Rectal smooth muscle tissue (tissue), 1 donor: ENCODE results near the gene ACSS3.
"Not testable (repeated sequence)": the region's sequence is repeated elsewhere in the genome, so short reads cannot be mapped to it uniquely, and the experiment has no call there.

ENCODE experiments used
- H3K27ac ChIP-seq: one replicate; pipeline ENCODE4 v1.7.0; 2013; ENCODE audit warnings: low read depth, low read length, inconsistent platforms
- H3K27me3 ChIP-seq: one replicate; pipeline ENCODE4 v1.7.0; 2013; ENCODE audit warnings: low read length; ENCODE audit not compliant: control insufficient read depth, insufficient read depth
- H3K36me3 ChIP-seq: one replicate; pipeline ENCODE4 v1.7.0; 2013; ENCODE audit warnings: low read length; ENCODE audit not compliant: control insufficient read depth, insufficient read depth
- H3K4me1 ChIP-seq: one replicate; pipeline ENCODE4 v1.7.0; 2013; ENCODE audit warnings: low read length; ENCODE audit not compliant: control insufficient read depth, insufficient read depth
- H3K4me3 ChIP-seq: one replicate; pipeline ENCODE4 v1.7.0; 2013; ENCODE audit warnings: low read length
- H3K9ac ChIP-seq: one replicate; pipeline ENCODE4 v1.7.0; 2013; ENCODE audit warnings: low read length

The ACSS3 gene, protein sequence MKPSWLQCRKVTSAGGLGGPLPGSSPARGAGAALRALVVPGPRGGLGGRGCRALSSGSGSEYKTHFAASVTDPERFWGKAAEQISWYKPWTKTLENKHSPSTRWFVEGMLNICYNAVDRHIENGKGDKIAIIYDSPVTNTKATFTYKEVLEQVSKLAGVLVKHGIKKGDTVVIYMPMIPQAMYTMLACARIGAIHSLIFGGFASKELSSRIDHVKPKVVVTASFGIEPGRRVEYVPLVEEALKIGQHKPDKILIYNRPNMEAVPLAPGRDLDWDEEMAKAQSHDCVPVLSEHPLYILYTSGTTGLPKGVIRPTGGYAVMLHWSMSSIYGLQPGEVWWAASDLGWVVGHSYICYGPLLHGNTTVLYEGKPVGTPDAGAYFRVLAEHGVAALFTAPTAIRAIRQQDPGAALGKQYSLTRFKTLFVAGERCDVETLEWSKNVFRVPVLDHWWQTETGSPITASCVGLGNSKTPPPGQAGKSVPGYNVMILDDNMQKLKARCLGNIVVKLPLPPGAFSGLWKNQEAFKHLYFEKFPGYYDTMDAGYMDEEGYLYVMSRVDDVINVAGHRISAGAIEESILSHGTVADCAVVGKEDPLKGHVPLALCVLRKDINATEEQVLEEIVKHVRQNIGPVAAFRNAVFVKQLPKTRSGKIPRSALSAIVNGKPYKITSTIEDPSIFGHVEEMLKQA

GRCh38 chr12:81077686-81078441 lies at the start of gene ACSS3:
ACSS3 (plus strand) TSS chr12:81078079; CDS start chr12:81078121, 42 bp downstream.
- Histone ChIP-seq H3K36me3 (no peaks in the 10 kb centered on the region), H3K27me3 (no peaks in the 10 kb centered on the region), H3K4me3 (peak within 1 kb of the TSS; percentile 60), H3K4me1 (no peaks in the 10 kb centered on the region), H3K9ac (no peak within 1 kb of the TSS), H3K27ac (peak within 1 kb of the TSS; percentile 33)

DNA sequence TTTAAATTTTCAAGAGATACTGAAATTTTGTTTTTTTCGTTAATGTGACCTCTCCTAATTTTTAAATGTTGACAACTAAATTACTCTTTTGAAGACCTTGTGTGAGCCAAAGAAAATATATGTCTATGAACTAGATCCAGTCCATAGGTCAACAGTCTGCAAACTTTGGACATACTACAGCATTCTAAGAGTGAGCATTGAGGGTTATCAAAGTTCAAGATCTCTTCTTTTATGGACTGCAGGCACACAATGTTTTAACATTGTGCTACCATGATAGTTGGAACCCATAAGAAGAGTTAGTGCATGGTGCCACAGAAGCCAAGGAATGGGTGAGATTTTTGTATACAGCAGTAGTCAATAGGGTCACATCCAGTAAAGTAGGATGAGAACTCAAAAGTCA lies 43.0 kb upstream of the ACSS3 start:
- Histone ChIP-seq H3K4me3 (no peak overlapping the region), H3K36me3 (no peaks in the 10 kb centered on the region), H3K4me1 (no peaks in the 10 kb centered on the region), H3K9ac (no peak overlapping the region), H3K27me3 (no peaks in the 10 kb centered on the region), H3K27ac (no peak overlapping the region)

GRCh38 chr12:81039231-81039630 lies 38.6 kb upstream of the ACSS3 start:
- no peak overlapping the region for H3K27ac ChIP-seq
- H3K27me3 ChIP-seq: no peaks in the 10 kb centered on the region
- no peak overlapping the region for H3K4me3 ChIP-seq
- H3K36me3 ChIP-seq: no peaks in the 10 kb centered on the region
- H3K4me1 ChIP-seq: no peaks in the 10 kb centered on the region
- H3K9ac ChIP-seq: no peak overlapping the region

- H3K36me3 ChIP-seq: no peaks in the 10 kb centered on the region
- no peaks in the 10 kb centered on the region for H3K27me3 ChIP-seq
- H3K4me1 ChIP-seq: no peaks in the 10 kb centered on the region
- H3K27ac ChIP-seq: no peak overlapping the region
- no peak overlapping the region for H3K9ac ChIP-seq
- H3K4me3 ChIP-seq: no peak overlapping the region
Observed at GRCh38 chr12:81043979-81044740, 33.7 kb upstream of the ACSS3 start.

DNA sequence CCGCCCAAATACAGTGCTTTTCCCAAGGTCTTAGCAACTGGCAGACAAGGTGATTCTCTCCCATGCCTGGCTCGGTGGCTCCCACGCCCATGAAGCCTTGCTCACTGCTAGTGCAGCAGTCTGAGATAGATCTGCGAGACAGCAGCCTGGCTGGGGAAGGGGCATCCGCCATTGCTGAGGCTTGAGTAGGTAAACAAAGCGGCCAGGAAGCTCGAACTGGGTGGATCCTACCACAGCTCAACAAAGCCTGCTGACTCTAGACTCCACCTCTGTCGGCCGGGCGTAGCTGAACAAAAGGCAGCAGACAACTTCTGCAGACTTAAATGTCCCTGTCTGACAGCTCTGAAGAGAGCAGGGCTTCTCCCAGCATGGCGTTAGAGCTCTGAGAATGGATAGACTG lies 12.9 kb upstream of the ACSS3 start:
- H3K4me1 ChIP-seq, H3K36me3 ChIP-seq, H3K9ac ChIP-seq, H3K4me3 ChIP-seq, H3K27ac ChIP-seq, H3K27me3 ChIP-seq: not testable (repeated sequence)

DNA sequence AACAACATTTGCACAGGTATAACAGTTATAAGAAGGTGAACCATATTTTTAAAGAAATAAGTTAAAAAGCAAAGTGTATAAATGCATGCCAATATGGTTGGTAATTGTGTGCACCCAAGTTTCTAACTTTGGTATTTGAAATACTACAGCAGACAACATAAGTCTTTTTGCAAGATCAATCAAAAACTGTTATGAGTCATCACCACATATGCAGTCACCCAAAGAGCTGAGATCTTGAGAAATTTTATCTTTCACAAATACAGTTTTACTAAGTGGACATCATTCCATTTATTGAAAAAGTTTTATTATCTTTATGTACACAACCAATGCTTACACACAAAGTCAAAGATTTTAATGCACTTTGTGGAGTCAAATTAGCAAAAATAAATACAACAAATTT lies 7.0 kb upstream of the ACSS3 start:
- no peak overlapping the region for H3K27ac ChIP-seq
- H3K36me3 ChIP-seq: no peaks in the 10 kb centered on the region
- H3K4me1 ChIP-seq: no peaks in the 10 kb centered on the region
- no peak overlapping the region for H3K9ac ChIP-seq
- H3K27me3 ChIP-seq: no peaks in the 10 kb centered on the region
- no peak overlapping the region for H3K4me3 ChIP-seq

GRCh38 chr12:81075539-81075938 lies 2.3 kb upstream of the ACSS3 start:
- Histone ChIP-seq H3K27me3 (no peaks in the 10 kb centered on the region), H3K27ac (no peak overlapping the region), H3K4me3 (no peak overlapping the region), H3K36me3 (no peaks in the 10 kb centered on the region), H3K4me1 (no peaks in the 10 kb centered on the region), H3K9ac (no peak overlapping the region)

DNA sequence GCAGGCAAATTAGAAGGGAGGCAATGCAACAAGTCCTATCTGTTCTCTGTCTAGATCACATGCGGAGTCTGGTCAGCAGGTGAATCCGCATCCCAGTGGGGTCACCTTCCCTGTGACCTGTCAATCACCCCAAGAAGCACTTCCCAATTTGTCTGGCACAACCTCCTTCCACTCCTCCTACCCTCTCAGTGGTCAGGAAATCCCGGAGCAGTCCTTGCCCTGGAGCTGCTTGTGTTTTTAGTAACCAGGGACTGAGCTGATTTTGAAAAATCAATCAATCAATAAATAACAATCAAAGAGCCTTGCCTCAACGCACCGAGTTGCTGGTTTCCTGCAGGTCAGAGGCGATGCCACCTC lies 572 bp upstream of the ACSS3 start:
- no peaks in the 10 kb centered on the region for H3K4me1 ChIP-seq
- no peak overlapping the region for H3K9ac ChIP-seq
- H3K4me3 ChIP-seq: peak overlapping the region; percentile 60
- no peaks in the 10 kb centered on the region for H3K27me3 ChIP-seq
- H3K27ac ChIP-seq: no peak overlapping the region
- H3K36me3 ChIP-seq: no peaks in the 10 kb centered on the region

DNA sequence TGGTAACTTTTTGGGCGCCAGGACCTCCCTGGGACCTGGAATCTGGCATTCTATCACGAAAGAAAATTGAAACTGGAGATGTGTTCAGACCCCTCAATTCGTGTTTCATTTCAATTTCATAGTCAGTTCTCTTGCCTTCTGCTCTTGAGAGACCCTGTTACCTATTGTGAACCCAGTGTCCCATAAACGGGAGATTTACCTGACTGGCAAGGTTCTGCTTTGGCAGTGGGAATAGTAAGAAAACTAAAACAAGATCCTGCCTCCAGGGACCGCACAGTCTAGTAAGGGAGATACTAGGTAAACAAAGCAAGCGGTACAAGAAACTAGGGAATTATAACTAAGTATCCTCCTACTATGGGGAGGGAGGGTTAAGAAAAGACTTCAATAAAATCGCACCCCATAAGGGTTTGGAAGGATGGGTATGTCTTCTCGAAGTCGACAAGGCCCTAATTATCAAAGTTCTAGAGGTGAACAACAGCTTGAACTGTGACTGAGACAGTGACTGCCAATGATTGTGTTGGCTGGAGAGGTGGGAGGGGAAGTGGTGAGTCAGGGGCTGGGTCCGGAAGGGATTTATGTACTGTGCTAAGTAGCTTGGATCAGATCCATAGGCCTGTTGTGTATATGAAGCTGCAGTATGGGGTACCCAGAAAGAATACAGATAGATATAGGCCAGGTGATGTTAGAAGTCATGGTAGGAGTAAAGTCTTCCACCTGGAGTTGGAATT lies 754 bp downstream of the ACSS3 start:
- Histone ChIP-seq H3K27me3 (no peaks in the 10 kb centered on the region), H3K27ac (peak overlapping the region; percentile 33), H3K4me3 (peak overlapping the region; percentile 60), H3K4me1 (no peaks in the 10 kb centered on the region), H3K9ac (no peak overlapping the region), H3K36me3 (no peaks in the 10 kb centered on the region)

DNA sequence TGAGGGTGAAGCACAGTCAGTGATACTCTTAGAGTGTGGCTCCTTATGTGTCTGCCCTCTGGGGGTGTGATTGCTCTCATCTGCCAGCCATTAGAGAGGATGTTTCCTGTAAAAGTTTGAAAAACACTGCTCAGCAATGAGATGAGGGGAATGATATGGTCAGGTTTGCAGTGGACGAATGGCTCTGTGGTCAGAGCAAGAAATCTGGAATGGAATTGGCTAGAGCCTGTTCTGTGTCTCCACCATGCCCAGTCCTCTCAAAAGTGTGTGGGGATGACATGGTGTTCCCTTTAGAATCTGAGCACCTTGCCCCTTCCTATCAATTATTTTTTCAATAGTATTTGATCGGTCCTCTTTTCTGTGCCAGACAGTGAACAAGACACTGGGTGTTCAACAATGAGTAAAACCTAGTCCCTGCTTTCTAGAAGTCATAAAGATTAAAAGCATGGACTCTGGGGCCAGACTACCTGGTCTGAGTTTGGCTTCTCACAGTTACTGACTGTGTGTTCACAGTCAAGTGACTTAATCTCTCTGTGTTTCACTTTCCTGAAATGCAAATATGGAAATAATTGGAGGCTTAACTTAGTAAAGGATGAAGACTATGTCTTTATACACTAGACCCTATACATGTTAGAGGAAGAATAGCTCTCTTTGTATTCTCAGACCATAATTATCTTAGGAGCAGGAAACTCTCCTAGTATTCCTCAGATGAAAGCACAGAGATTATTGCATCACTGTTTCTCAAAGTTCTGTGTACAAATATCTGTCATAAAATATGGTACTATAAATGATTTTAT lies 1.6 kb downstream of the ACSS3 start:
- no peak overlapping the region for H3K4me3 ChIP-seq
- H3K27ac ChIP-seq: no peak overlapping the region
- no peaks in the 10 kb centered on the region for H3K4me1 ChIP-seq
- no peaks in the 10 kb centered on the region for H3K27me3 ChIP-seq
- H3K36me3 ChIP-seq: no peaks in the 10 kb centered on the region
- H3K9ac ChIP-seq: no peak overlapping the region

DNA sequence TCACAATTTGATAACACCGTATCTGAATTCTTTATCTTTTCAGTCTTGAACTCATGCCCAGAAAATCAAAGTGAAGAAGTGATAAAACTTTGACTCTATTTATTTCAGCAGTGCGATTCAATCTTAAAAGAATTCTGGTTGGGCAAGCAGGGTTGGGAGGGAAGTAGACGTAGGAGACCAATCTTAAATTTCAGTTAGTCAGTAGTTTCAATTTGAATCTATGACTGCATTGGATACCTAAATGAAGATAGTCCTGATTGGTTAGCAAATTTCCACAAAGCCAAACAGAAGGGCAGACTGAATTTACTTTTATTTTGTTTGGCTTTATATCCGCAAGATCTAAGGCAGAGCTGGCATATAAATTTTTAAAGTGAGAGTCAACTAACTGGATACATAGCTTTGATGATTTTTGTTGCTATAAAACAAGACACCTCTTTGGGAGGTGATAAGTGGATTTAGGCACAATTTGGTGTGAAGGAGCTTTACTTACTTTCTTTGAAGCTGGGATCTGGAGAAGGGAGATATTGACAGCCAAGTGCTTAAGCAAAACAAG lies 2.6 kb downstream of the ACSS3 start:
- Histone ChIP-seq H3K27ac (no peak overlapping the region), H3K4me3 (no peak overlapping the region), H3K36me3 (no peaks in the 10 kb centered on the region), H3K9ac (no peak overlapping the region), H3K4me1 (no peaks in the 10 kb centered on the region), H3K27me3 (no peaks in the 10 kb centered on the region)
